Kidney epithelial cell (primary cell): ENCODE results near the gene ISG20. TPM values are rescaled to one million over a fixed set of nuclear protein-coding genes. Genes with fewer than 3 reads are reported as not detected.
A peak's percentile ranks its signal among the peaks of the same experiment; 100 is the strongest.

Experiments
- DNase-seq: peaks from one replicate; pipeline ENCODE4 v3.0.0-alpha.2; 2010; ENCODE audit warnings: low read depth
- H3K27me3 ChIP-seq: 2 replicates; pipeline ENCODE4 v1.6.0; 2011; ENCODE audit warnings: low read length; ENCODE audit not compliant: control insufficient read depth, insufficient read depth
- H3K36me3 ChIP-seq: 2 replicates; pipeline ENCODE4 v1.5.1; 2011; ENCODE audit warnings: low read length; ENCODE audit not compliant: control insufficient read depth, insufficient read depth
- H3K4me3 ChIP-seq: 2 replicates; pipeline ENCODE4 v1.5.1; 2011; ENCODE audit warnings: low read depth, mild to moderate bottlenecking, control low read depth, low read length
- CTCF ChIP-seq: IDR thresholded peaks from 2 replicates; pipeline ENCODE4 v1.5.1; 2011; ENCODE audit warnings: mild to moderate bottlenecking, moderate library complexity, low read length, control low read depth, inconsistent platforms; ENCODE audit not compliant: insufficient read depth, poor library complexity, severe bottlenecking
- total RNA-seq: library from RNA; depleted of rRNA; stranded (reverse); fragments of >200 nt; gene quantifications from 2 replicates; pipeline ENCODE4 v1.2.3, GENCODE V29; 2015

ISG20 gene
- 22.3 and 36.0 TPM in 2 replicates for total RNA-seq

GRCh38 chr15:88638626-88639372 lies at the start of gene ISG20:
Gene ISG20, plus strand, starts transcription at chr15:88639016. Its CDS starts 351 bp downstream, at chr15:88639367.
- peak; percentile 98 for DNase-seq
- Histone ChIP-seq H3K27me3 (no peaks in the 10 kb centered on the region), H3K36me3 (no peaks in the 10 kb centered on the region), H3K4me3 (peak within 1 kb of the TSS; percentile 27)
- peak; percentile 69 for TF ChIP-seq CTCF

DNA sequence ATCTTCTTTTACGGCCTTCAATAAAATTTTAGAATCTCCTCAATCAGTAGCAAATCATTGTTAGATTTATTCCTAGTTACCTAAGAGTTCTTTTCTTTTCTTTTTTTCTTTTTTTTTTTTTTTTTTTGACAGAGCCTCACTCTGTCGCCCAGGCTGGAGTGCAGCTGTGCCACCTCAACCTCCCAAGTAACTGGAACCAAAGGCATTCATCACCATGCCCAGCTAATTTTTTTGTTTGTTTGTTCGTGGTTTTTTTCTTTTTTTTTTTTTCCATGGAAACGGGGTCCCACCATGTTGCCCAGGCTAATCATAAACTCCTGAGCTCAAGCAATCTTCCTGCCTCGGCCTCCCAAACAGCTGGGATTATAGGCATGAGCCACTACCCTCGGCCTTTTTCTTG lies 48.1 kb upstream of the ISG20 start:
- DNase-seq, result no peak
- no peak for TF ChIP-seq CTCF
- H3K4me3 ChIP-seq, result no peak overlapping the region

DNA sequence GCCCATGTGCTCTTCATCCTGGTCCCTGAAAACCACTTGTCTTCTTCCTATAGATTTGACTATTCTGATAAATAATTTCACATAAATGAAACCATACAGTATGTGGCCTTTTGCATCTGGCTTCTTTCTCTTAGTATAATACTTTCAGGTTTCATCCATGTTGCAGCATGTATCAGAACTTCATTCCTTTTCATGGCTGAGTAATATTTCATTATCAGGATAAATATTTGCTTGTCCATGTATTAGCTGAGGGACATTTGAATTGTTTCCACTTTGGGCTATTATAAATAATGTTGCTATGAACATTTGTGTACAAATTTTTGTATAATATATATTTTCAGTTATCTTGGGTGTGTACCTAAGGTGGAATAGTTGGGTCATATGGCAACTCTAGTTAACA lies 47.4 kb upstream of the ISG20 start:
- Histone ChIP-seq H3K36me3 (no peaks in the 10 kb centered on the region), H3K27me3 (no peaks in the 10 kb centered on the region), H3K4me3 (no peak overlapping the region)
- no peak for TF ChIP-seq CTCF
- no peak for DNase-seq

More for the DNA sequence above, 48.1 kb upstream of the ISG20 start:
- Histone ChIP-seq H3K27me3 (no peaks in the 10 kb centered on the region), H3K36me3 (no peaks in the 10 kb centered on the region)

- no peak for TF ChIP-seq CTCF
- no peak for DNase-seq
- Histone ChIP-seq H3K4me3 (no peak overlapping the region), H3K36me3 (no peaks in the 10 kb centered on the region), H3K27me3 (peaks cover 43% of the 10 kb centered on the region)
Measured at GRCh38 chr15:88603885-88604284, 34.9 kb upstream of the ISG20 start.

DNA sequence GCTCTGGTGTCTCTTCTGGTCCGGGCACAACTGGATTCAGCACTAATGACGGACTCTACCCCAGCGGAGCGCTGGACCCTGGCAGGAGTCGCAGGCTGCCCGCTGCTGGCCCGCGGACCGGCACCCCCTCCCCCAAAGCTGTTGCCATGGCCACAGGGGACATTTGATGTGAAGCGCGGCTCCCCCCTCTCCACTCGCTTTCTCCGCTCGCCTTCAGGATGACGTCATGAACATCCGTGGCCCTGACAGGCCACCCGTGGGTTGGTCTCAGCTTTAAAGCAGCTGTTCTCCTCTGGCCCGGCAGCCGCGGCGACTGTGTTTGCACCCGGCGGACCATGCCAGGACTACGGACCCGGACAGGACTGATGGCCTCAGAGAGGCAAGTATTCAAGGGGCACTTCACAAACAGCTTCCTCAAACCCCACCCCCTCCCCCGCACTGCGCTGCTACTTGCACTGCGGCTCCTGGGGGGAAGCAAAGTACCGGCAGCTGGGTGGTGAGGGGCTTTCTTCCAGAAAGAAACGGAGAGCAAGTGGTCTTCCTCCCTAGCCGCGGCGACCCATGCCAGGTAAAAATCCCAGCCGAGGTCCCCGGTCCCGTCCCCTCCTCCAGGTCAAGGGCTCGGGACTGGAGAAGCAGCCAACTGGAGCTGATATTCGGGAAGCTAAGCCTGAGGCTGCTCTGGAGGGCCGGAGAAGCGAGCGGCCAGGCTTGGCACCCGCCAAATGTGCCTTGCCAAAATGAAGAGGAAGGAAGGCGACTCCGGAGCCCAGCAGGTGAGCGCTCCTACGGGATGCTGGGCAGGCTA lies 34.2 kb upstream of the ISG20 start:
- no peak for DNase-seq
- no peak overlapping the region for H3K4me3 ChIP-seq
- no peak for TF ChIP-seq CTCF
- peaks cover 43% of the 10 kb centered on the region for H3K27me3 ChIP-seq
- H3K36me3 ChIP-seq, result no peaks in the 10 kb centered on the region
